Stomach (tissue), 9 donors: ENCODE results near the gene TLE3. TPM values are rescaled to one million over a fixed set of nuclear protein-coding genes. Genes with fewer than 3 reads are reported as not detected.

Source experiments
- DNase-seq, 2 donors: peaks; one replicate each; pipeline versions ENCODE4 v3.0.0 to v3.0.0-alpha.2; 2013 to 2019
- H3K27ac ChIP-seq, 5 donors: fragments of 200-600 bp in 4 of 5; sonication (generic) in 4 of 5; one replicate each; pipeline ENCODE4 v1.5.1; 2013 to 2019; ENCODE audit warnings: mild to moderate bottlenecking in 1 of 5, moderate library complexity in 1 of 5
- H3K27me3 ChIP-seq, 3 donors: fragments of 200-600 bp; sonication (generic); one replicate each; pipeline ENCODE4 v1.5.1; 2017 to 2019; ENCODE audit warnings: mixed run types in 1 of 3
- H3K36me3 ChIP-seq, 4 donors: fragments of 200-600 bp; sonication (generic); 1 replicate in 3 of 4; 2 replicates in 1 of 4; pipeline ENCODE4 v1.5.1; 2016 to 2019
- H3K4me1 ChIP-seq, 4 donors: fragments of 200-600 bp; sonication (generic); one replicate each; pipeline ENCODE4 v1.5.1; 2016 to 2019
- H3K4me3 ChIP-seq, 4 donors: fragments of 200-600 bp; sonication (generic) in 3 of 4; one replicate each; pipeline ENCODE4 v1.5.1; 2016 to 2019; ENCODE audit warnings: mild to moderate bottlenecking in 1 of 4
- H3K9me3 ChIP-seq, 4 donors: fragments of 200-600 bp; sonication (generic); one replicate each; pipeline ENCODE4 v1.5.1; 2016 to 2019
- EP300 ChIP-seq: sonication (generic); formaldehyde crosslinking; IDR thresholded peaks from one replicate; pipeline ENCODE4 v1.6.1; 2017; ENCODE audit warnings: antibody characterized with exemption
- POLR2A ChIP-seq, 4 donors: fragments of 450-650 bp; IDR thresholded peaks; one replicate each; pipeline ENCODE4 v1.6.1; 2016; ENCODE audit warnings: antibody characterized with exemption in 4 of 4, control low read depth in 2 of 4, mild to moderate bottlenecking in 1 of 4, moderate library complexity in 1 of 4
- POLR2AphosphoS5 ChIP-seq, 3 donors: sonication (generic); formaldehyde crosslinking; IDR thresholded peaks; one replicate each; pipeline ENCODE4 v1.6.1; 2016; ENCODE audit warnings: antibody characterized with exemption in 3 of 3
- WGBS, 5 donors: extraction: QIAGEN DNeasy Blood & Tissue Kit in 3 of 5; methylation state at CpG; one replicate each; pipeline versions ENCODE4 v1.1.5 to v1.1.7; 2013 to 2018; 5-methylcytosine and 5-hydroxymethylcytosine counted together
- intact Hi-C: fragments of 100-400 bp; cut with DNase I; formaldehyde crosslinking; loops from one replicate; pipeline ENCODE4 v1.15.1; 2023; ENCODE audit warnings: low total_unique reads
- polyA plus RNA-seq, 3 donors: library from polyadenylated mRNA; stranded (reverse); fragments of 200-250 nt; gene quantifications; one replicate each; pipeline ENCODE4 v1.2.3, GENCODE V29; 2013
- total RNA-seq, 5 donors: library from RNA; depleted of rRNA; stranded (reverse); fragments of >200 nt; gene quantifications; one replicate each; pipeline versions ENCODE4 v1.1.0 to v1.2.3, GENCODE V29; 2014 to 2016
- TF ChIP-seq, protein P1 (sequence below), 7 experiments: fragments of 450-650 bp in 4 of 7; fragments of 200-600 bp in 3 of 7; sonication (generic) in 3 of 7; IDR thresholded peaks; one replicate each; pipeline ENCODE4 v1.5.1; 2016 to 2019; ENCODE audit warnings: antibody characterized with exemption in 7 of 7, control low read depth in 2 of 7, mild to moderate bottlenecking in 1 of 7
- donor health status: healthy with polysubstance abuse.
- donor health status: Bipolar disorder and iron deficiency.
- donor health status: healthy.

The TLE3 gene
- total and polyA plus RNA-seq, 8 donors: 13.3 to 186 (median 30.9) TPM

DNA sequence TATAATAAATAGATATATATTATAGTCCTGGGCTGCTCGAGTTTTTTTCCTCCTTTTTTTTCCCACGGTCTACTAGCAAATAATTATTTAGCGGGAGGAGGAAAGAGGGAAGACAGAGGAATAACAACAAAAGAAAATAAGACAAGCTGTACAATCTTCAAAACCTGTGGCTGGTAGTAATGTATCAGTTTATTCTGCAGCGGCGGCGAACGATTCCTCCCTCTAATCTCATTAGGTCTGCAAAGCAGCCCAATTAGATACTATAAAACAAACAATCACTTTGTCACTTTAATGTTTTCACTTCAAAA, 390 bp upstream of the TLE3 start:
- DNase-seq: no peak
- intact Hi-C loops: no loop called here
- H3K9me3 ChIP-seq: no peaks in the 10 kb centered on the region
- peaks cover 51 to 68% (median 65%) of the 10 kb centered on the region in 4 donors for H3K4me1 ChIP-seq
- peak overlapping the region; percentile 92 to 98 (median 96) for H3K4me3 ChIP-seq
- peak overlapping the region; percentile 82 to 99 (median 97) for H3K27ac ChIP-seq
- H3K27me3 ChIP-seq: no peaks in the 10 kb centered on the region
- H3K36me3 ChIP-seq: no peaks in the 10 kb centered on the region
- 0 to 1% (median 0%) methylated on average over 5 to 7 of the region's 7 CpGs for WGBS, 5 donors
- TF ChIP-seq POLR2AphosphoS5 (IDR thresholded peaks at IDR 0.05): no peak
- no peak for TF ChIP-seq POLR2A (IDR thresholded peaks at IDR 0.05)
- no peak for TF ChIP-seq EP300
- TF ChIP-seq, protein P1, sequence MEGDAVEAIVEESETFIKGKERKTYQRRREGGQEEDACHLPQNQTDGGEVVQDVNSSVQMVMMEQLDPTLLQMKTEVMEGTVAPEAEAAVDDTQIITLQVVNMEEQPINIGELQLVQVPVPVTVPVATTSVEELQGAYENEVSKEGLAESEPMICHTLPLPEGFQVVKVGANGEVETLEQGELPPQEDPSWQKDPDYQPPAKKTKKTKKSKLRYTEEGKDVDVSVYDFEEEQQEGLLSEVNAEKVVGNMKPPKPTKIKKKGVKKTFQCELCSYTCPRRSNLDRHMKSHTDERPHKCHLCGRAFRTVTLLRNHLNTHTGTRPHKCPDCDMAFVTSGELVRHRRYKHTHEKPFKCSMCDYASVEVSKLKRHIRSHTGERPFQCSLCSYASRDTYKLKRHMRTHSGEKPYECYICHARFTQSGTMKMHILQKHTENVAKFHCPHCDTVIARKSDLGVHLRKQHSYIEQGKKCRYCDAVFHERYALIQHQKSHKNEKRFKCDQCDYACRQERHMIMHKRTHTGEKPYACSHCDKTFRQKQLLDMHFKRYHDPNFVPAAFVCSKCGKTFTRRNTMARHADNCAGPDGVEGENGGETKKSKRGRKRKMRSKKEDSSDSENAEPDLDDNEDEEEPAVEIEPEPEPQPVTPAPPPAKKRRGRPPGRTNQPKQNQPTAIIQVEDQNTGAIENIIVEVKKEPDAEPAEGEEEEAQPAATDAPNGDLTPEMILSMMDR (IDR thresholded peaks at IDR 0.05): no peak

DNA sequence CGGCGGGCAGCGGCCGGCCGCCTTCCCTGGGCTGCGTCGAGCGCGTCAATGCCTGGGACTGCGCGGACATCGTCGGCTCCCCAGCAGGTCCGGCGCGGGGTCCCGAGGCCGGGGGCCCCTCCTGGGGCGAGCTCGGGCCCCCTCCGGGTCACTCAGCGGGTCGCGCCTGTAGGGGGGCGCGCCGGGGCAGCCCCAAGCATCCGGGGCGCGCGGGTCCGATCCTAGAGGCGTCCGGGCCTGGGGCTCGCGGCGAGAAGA, 725 bp downstream of the TLE3 start:
- WGBS, 5 donors: 0% methylated on average over 7 to 37 of the region's 37 CpGs; no CpG with 5 or more reads in 2 of the 5 donors
- Histone ChIP-seq H3K4me1 (peaks cover 61 to 75% (median 72%) of the 10 kb centered on the region in 4 donors), H3K9me3 (no peaks in the 10 kb centered on the region), H3K4me3 (peak overlapping the region; percentile 92 to 98 (median 96)), H3K27me3 (no peaks in the 10 kb centered on the region), H3K27ac (peak overlapping the region; percentile 92 to 99 (median 97)), H3K36me3 (peaks cover 0 to 8% (median 0%) of the 10 kb centered on the region in 4 donors)
- DNase-seq: no peak
- TF ChIP-seq, protein P1 (IDR thresholded peaks at IDR 0.05): no peak
- TF ChIP-seq EP300 (no peak), POLR2AphosphoS5 (IDR thresholded peaks at IDR 0.05) (no peak), POLR2A (IDR thresholded peaks at IDR 0.05) (no peak)
- intact Hi-C loops: no loop called here

DNA sequence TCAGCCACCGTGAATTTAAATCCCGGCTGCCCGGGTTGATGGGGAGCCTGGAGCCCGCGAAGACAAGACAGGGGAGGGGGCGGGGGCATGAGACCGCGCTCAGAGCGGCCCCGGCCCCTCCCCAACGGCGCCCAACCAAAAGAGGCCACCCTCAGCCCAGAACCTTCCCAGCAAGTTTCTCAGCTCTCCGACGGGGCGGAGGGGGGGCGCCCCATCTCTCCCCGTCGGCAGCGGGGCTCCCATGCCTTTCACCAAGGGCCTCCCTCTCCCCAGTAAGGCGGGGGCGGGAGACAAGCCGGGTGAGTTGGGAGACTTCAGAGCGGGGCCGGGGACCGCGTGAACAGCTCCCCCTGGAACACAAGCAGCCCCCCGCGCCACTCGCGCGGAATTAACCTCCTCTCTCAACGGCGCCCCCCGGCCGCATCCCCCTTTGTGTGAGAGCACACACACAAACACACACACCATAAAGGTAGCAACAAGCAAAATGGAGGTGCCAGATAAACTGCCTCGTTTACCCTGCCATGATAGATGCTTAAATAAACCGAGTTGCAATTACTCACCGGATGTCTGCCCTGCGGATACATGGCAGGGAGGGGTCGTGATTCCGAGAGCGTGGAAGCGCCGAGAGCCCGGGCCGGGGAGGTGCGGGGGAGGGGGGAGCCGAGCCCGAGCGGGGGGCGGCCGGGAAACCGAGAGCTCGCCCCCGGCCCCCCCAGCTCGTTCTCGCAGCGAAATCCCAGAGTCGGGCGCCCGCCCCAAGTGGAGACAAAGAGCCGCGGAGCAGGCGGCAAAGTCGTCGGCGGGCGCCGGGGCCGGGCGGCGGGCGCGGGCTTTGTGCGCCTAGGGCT, 1.3 kb downstream of the TLE3 start:
- no peak for TF ChIP-seq POLR2AphosphoS5 (IDR thresholded peaks at IDR 0.05)
- TF ChIP-seq, protein P1 (IDR thresholded peaks at IDR 0.05): no peak
- TF ChIP-seq EP300: no peak
- TF ChIP-seq POLR2A (IDR thresholded peaks at IDR 0.05): no peak
- Histone ChIP-seq H3K27me3 (no peaks in the 10 kb centered on the region), H3K27ac (peak overlapping the region; percentile 92 to 99 (median 97)), H3K4me1 (peaks cover 62 to 75% (median 72%) of the 10 kb centered on the region in 4 donors), H3K36me3 (peaks cover 0 to 9% (median 1%) of the 10 kb centered on the region in 4 donors), H3K4me3 (peak overlapping the region; percentile 92 to 98 (median 96)), H3K9me3 (no peaks in the 10 kb centered on the region)
- peak; percentile 47 to 81 for DNase-seq
- 0 to 1% (median 1%) methylated on average over 11 to 75 of the region's 75 CpGs for WGBS, 5 donors
- intact Hi-C loops: no loop called here

DNA sequence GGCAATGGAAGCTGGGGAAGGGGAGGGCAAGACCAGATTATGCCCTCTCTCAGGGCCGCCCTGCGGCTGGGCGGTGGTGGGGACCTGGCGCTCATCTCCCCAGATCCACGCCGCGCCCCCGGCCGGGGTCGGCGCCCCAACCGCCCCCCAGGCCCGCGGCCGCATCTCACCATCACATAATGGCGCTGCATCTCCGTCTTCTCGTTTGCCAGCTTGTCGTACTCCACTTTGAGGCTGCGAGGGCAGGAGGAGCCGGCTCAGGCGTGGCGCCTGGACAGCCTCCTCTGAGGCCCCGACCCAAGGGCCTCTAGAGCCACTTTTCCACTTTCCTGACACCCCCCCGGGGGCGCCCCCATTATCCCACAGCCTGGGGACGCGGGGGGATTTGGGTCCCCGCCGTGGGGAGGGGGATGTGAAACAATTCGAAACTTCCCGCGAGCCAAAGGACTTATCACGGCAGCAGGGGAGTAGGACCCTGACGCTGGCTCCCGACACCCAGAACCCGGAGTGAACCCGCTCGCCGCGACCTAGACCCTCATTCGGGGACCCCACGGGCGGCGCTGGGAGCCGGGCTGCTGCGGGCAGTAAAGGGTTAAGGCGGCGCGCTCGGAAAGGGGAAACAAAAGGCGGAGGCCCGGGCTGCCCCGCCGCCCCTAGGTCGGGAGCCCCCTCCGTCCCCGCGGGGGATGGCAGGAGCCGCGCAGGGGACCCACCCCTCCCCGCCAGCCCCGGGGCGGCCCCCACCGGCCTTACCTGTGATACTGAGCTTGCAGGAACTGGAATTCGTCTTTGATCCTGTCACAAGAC, 2.1 kb downstream of the TLE3 start:
- Histone ChIP-seq H3K9me3 (no peaks in the 10 kb centered on the region), H3K27ac (peak overlapping the region; percentile 92 to 99 (median 97)), H3K4me3 (peak overlapping the region; percentile 92 to 98 (median 96)), H3K27me3 (no peaks in the 10 kb centered on the region), H3K36me3 (peaks cover 0 to 18% (median 8%) of the 10 kb centered on the region in 4 donors), H3K4me1 (peaks cover 64 to 75% (median 72%) of the 10 kb centered on the region in 4 donors)
- no peak for TF ChIP-seq EP300
- TF ChIP-seq POLR2AphosphoS5 (IDR thresholded peaks at IDR 0.05): no peak
- TF ChIP-seq, protein P1 (IDR thresholded peaks at IDR 0.05): peak in 1 of 7 experiments; percentile 21
- WGBS, 5 donors: 2 to 6% (median 3%) methylated on average over 27 to 66 of the region's 66 CpGs
- DNase-seq: peak; percentile 47 to 55
- intact Hi-C loops: no loop called here
